ENCODE data around the gene FOXD4L1. TPM values are rescaled to one million over a fixed set of nuclear protein-coding genes. Genes with fewer than 3 reads are reported as not detected.
"Not testable (repeated sequence)": the region's sequence is repeated elsewhere in the genome, so short reads cannot be mapped to it uniquely, and the experiment has no call there.

FOXD4L1 gene
- total RNA-seq, 1 donor, result 0.27 TPM

GRCh38 chr2:113521492-113521891, 23.0 kb downstream of the FOXD4L1 start:
- DNase-seq (ENCODE audit: low read depth in 2 of 3, low spot score in 2 of 3), result not testable (repeated sequence)

- DNase-seq (ENCODE audit: low read depth in 2 of 3, low spot score in 2 of 3), result not testable (repeated sequence)
These were observed 26.5 kb downstream of the FOXD4L1 start for GRCh38 chr2:113524986-113525385.

GRCh38 chr2:113527350-113528045, 29.0 kb downstream of the FOXD4L1 start:
- DNase-seq (ENCODE audit: low read depth in 2 of 3, low spot score in 2 of 3), result not testable (repeated sequence)

GRCh38 chr2:113528126-113528525, 29.7 kb downstream of the FOXD4L1 start:
- DNase-seq (ENCODE audit: low read depth in 2 of 3, low spot score in 2 of 3), result not testable (repeated sequence)

GRCh38 chr2:113528904-113529303, 30.4 kb downstream of the FOXD4L1 start:
- not testable (repeated sequence) for DNase-seq (ENCODE audit: low read depth in 2 of 3, low spot score in 2 of 3)

GRCh38 chr2:113532991-113533390, 34.5 kb downstream of the FOXD4L1 start:
- DNase-seq (ENCODE audit: low read depth in 2 of 3, low spot score in 2 of 3), result not testable (repeated sequence)

GRCh38 chr2:113536573-113536972, 38.1 kb downstream of the FOXD4L1 start:
- not testable (repeated sequence) for DNase-seq (ENCODE audit: low read depth in 2 of 3, low spot score in 2 of 3)

- peak in 1 of 3 donors; percentile 0 for DNase-seq (ENCODE audit: low read depth in 2 of 3, low spot score in 2 of 3)
These were observed 42.4 kb downstream of the FOXD4L1 start for GRCh38 chr2:113540834-113541203.

- peak in 2 of 3 donors; percentile 27 to 59 for DNase-seq (ENCODE audit: low read depth in 2 of 3, low spot score in 2 of 3)
These were observed 42.9 kb downstream of the FOXD4L1 start for GRCh38 chr2:113541204-113541975.

GRCh38 chr2:113541976-113542485, 43.6 kb downstream of the FOXD4L1 start:
- not testable (repeated sequence) for DNase-seq (ENCODE audit: low read depth in 2 of 3, low spot score in 2 of 3)

- peak in 1 of 3 donors; percentile 2 for DNase-seq (ENCODE audit: low read depth in 2 of 3, low spot score in 2 of 3)
These were observed 44.1 kb downstream of the FOXD4L1 start for GRCh38 chr2:113542529-113542928.

Other genes starting within 250 kb of the FOXD4L1 start
- gene PAX8, start 219.7 kb upstream of the FOXD4L1 start, total RNA-seq, result 1.3 TPM
- 6.7 TPM for gene ZNG1B, start 61.0 kb upstream of the FOXD4L1 start, total RNA-seq
- 18.6 TPM for gene RABL2A, start 128.6 kb downstream of the FOXD4L1 start, total RNA-seq

Measured in hematopoietic multipotent progenitor cell (in vitro differentiated cells).